ENCODE data around the gene ELANE.
"Not testable (repeated sequence)": the region's sequence is repeated elsewhere in the genome, so short reads cannot be mapped to it uniquely, and the experiment has no call there.

Gene ELANE

GRCh38 chr19:848386-848921 lies 3.6 kb upstream of the ELANE start:
- TF ChIP-seq, protein P1, sequence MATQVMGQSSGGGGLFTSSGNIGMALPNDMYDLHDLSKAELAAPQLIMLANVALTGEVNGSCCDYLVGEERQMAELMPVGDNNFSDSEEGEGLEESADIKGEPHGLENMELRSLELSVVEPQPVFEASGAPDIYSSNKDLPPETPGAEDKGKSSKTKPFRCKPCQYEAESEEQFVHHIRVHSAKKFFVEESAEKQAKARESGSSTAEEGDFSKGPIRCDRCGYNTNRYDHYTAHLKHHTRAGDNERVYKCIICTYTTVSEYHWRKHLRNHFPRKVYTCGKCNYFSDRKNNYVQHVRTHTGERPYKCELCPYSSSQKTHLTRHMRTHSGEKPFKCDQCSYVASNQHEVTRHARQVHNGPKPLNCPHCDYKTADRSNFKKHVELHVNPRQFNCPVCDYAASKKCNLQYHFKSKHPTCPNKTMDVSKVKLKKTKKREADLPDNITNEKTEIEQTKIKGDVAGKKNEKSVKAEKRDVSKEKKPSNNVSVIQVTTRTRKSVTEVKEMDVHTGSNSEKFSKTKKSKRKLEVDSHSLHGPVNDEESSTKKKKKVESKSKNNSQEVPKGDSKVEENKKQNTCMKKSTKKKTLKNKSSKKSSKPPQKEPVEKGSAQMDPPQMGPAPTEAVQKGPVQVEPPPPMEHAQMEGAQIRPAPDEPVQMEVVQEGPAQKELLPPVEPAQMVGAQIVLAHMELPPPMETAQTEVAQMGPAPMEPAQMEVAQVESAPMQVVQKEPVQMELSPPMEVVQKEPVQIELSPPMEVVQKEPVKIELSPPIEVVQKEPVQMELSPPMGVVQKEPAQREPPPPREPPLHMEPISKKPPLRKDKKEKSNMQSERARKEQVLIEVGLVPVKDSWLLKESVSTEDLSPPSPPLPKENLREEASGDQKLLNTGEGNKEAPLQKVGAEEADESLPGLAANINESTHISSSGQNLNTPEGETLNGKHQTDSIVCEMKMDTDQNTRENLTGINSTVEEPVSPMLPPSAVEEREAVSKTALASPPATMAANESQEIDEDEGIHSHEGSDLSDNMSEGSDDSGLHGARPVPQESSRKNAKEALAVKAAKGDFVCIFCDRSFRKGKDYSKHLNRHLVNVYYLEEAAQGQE (IDR thresholded peaks at IDR 0.05; ENCODE audit: insufficient replicate concordance, low read depth), result no peak
- TF ChIP-seq SPI1 (IDR thresholded peaks at IDR 0.05; ENCODE audit: borderline replicate concordance, low read depth), result no peak
- no peak for TF ChIP-seq GABPA (IDR thresholded peaks at IDR 0.05; ENCODE audit: low read depth)
- no peak for TF ChIP-seq CTCF (IDR thresholded peaks at IDR 0.05; ENCODE audit: insufficient read depth, low read length)
- TF ChIP-seq POLR2AphosphoS5 (IDR thresholded peaks at IDR 0.05; ENCODE audit: low read depth), result peak; percentile 97
- no peaks in the 10 kb centered on the region for H3K27me3 ChIP-seq (ENCODE audit: insufficient read depth, poor library complexity, severe bottlenecking)
- 0 out of 2 replicates have a peak overlapping the region, but pooled peaks have one; percentile 6 for H3K27ac ChIP-seq (replicated peaks)
- H3K4me3 ChIP-seq (replicated peaks; ENCODE audit: insufficient read depth, low read length), result no peak overlapping the region
- DNase-seq (ENCODE audit: low read depth in 1 of 2, low spot score in 1 of 2), result peak in 1 of 2 experiments; percentile 73

DNA sequence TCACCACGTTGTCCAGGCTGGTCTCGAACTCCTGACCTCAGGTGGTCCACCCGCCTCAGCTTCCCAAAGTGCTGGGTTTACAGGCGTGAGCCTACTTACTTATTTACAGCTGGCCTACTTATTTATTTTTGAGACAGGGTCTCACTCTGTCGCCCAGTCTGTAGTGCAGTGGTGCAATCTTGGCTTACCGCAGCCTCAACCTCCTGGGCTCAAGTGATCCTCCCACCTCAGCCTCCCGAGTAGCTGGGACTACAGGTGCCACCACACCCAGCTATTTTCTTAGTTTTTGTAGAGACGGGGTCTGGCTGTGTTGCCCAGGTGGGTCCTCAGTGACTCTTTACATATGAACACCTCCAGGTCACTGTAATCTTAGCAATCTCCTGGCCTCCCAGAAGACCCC lies 2.9 kb upstream of the ELANE start:
- not testable (repeated sequence) for H3K27ac ChIP-seq (replicated peaks); DNase-seq (ENCODE audit: low read depth in 1 of 2, low spot score in 1 of 2); H3K27me3 ChIP-seq (ENCODE audit: insufficient read depth, poor library complexity, severe bottlenecking); H3K4me3 ChIP-seq (replicated peaks; ENCODE audit: insufficient read depth, low read length)

DNA sequence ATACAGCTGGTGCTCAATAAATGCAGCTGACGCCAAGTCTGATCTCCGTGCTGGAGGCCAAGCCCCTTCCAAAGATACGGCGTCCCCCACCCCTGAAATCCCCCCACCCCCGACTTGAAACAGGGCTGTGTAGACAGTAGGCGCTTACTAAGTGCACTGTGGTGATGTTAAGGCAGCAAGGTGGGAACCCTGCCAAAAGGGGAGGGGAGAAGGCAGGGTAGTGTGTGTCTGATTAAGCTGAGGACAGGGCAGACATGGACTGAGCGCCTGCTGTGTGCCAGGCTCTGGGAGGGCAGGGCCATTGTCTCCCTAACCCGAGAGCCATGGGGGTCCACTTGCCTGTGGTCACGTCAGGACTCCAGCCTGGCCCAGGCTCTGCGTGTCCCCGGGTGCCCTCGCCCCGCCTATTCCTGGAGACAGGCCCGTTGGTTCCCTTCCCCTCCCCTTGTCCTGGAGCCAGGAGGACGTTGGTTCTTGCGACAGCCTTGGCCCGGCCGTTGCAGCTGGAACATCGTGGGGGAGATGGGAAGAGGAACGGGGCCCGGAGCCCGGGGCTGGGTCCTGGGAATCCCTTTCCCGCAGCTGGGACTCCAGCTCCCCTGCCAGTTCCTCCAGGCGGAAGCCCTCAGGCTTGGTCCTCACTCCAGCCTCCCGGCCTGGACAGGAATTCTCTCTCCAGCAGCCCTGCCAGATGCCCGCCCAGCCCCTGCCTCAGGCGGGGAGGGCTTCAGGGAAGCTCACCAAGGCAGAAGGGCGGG lies 1.7 kb upstream of the ELANE start:
- Histone ChIP-seq H3K27me3 (ENCODE audit: insufficient read depth, poor library complexity, severe bottlenecking) (no peaks in the 10 kb centered on the region), H3K27ac (replicated peaks) (peak overlapping the region; percentile 77), H3K4me3 (replicated peaks; ENCODE audit: insufficient read depth, low read length) (peak overlapping the region; percentile 35)
- peak; percentile 34; the same call in 1 of the 2 replicates for TF ChIP-seq SPI1 (IDR thresholded peaks at IDR 0.05; ENCODE audit: borderline replicate concordance, low read depth)
- TF ChIP-seq, protein P1 (IDR thresholded peaks at IDR 0.05; ENCODE audit: insufficient replicate concordance, low read depth), result no peak
- no peak for TF ChIP-seq GABPA (IDR thresholded peaks at IDR 0.05; ENCODE audit: low read depth)
- TF ChIP-seq POLR2AphosphoS5 (IDR thresholded peaks at IDR 0.05; ENCODE audit: low read depth), result peak; percentile 76; the same call in 1 of the 2 replicates
- DNase-seq (ENCODE audit: low read depth in 1 of 2, low spot score in 1 of 2), result peak; percentile 83 to 95

DNA sequence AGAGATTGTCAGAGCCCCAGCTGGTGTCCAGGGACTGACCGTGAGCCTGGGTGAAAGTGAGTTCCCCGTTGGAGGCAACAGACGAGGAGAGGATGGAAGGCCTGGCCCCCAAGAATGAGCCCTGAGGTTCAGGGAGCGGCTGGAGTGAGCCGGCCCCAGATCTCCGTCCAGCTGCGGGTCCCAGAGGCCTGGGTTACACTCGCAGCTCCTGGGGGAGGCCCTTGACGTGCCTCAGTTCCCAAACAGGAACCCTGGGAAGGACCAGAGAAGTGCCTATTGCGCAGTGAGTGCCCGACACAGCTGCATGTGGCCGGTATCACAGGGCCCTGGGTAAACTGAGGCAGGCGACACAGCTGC lies 1.1 kb upstream of the ELANE start:
- Histone ChIP-seq H3K27me3 (ENCODE audit: insufficient read depth, poor library complexity, severe bottlenecking) (no peaks in the 10 kb centered on the region), H3K27ac (replicated peaks) (peak overlapping the region; percentile 77), H3K4me3 (replicated peaks; ENCODE audit: insufficient read depth, low read length) (peak overlapping the region; percentile 35)
- TF ChIP-seq, protein P1 (IDR thresholded peaks at IDR 0.05; ENCODE audit: insufficient replicate concordance, low read depth), result no peak
- TF ChIP-seq CTCF (IDR thresholded peaks at IDR 0.05; ENCODE audit: insufficient read depth, low read length) (no peak), GABPA (IDR thresholded peaks at IDR 0.05; ENCODE audit: low read depth) (no peak), SPI1 (IDR thresholded peaks at IDR 0.05; ENCODE audit: borderline replicate concordance, low read depth) (no peak), POLR2AphosphoS5 (IDR thresholded peaks at IDR 0.05; ENCODE audit: low read depth) (no peak)
- DNase-seq (ENCODE audit: low read depth in 1 of 2, low spot score in 1 of 2), result no peak
